SK-N-MC (cell line): ENCODE results near the gene CLSTN1.

Source experiments
- DNase-seq: peaks from one replicate; pipeline ENCODE4 v3.0.0-alpha.2; 2011; ENCODE audit warnings: low read depth, low spot score
- H3K27ac ChIP-seq: fragments of 200-600 bp; sonication (generic); 2 replicates; pipeline ENCODE4 v1.5.1; 2016; ENCODE audit warnings: mixed run types
- H3K36me3 ChIP-seq: fragments of 200-600 bp; sonication (generic); 2 replicates; pipeline ENCODE4 v1.6.1; 2017; ENCODE audit warnings: antibody characterized with exemption, low read length, mixed read lengths; ENCODE audit not compliant: insufficient read depth
- H3K4me3 ChIP-seq: fragments of 200-600 bp; sonication (generic); 2 replicates; pipeline ENCODE4 v1.5.1; 2016
- H3K9ac ChIP-seq: fragments of 200-600 bp; sonication (generic); 2 replicates; pipeline ENCODE4 v1.8.0; 2017; ENCODE audit warnings: mixed run types, mixed read lengths; ENCODE audit not compliant: insufficient read length
- H3K9me3 ChIP-seq: fragments of 200-600 bp; sonication (generic); 2 replicates; pipeline ENCODE4 v1.6.1; 2017; ENCODE audit warnings: low read depth, mild to moderate bottlenecking, antibody characterized with exemption, low read length, moderate library complexity, mixed read lengths
- EZH2 ChIP-seq: fragments of 200-600 bp; sonication (generic); IDR thresholded peaks from one replicate; pipeline ENCODE4 v1.6.1; 2017; ENCODE audit warnings: antibody characterized with exemption
- FOXP2 ChIP-seq: optimal IDR thresholded peaks from 2 replicates; pipeline ENCODE3; 2011; ENCODE audit warnings: mild to moderate bottlenecking, moderate library complexity; ENCODE audit not compliant: insufficient read depth; ENCODE audit errors: extremely low read length, control extremely low read depth
- POLR2AphosphoS5 ChIP-seq: IDR thresholded peaks from 2 replicates; pipeline ENCODE4 v1.6.1; 2012; ENCODE audit warnings: mild to moderate bottlenecking, low read depth, low read length, borderline replicate concordance

CLSTN1 gene

GRCh38 chr1:9823943-9824701 is at the start of gene CLSTN1:
TSS of gene CLSTN1 (minus strand) at chr1:9823965. CDS start at chr1:9823733, 232 bp downstream.
- Histone ChIP-seq H3K9ac (peak within 1 kb of the TSS; percentile 80), H3K4me3 (peak within 1 kb of the TSS; percentile 89), H3K36me3 (peaks cover 3% of the 10 kb centered on the region; the same call in 1 of the 2 replicates), H3K9me3 (no peaks in the 10 kb centered on the region), H3K27ac (no peak within 1 kb of the TSS)
- DNase-seq, result no peak
- peak; percentile 54 for TF ChIP-seq POLR2AphosphoS5
- no peak for TF ChIP-seq EZH2

GRCh38 chr1:9873385-9873784 is 49.6 kb upstream of the CLSTN1 start:
- Histone ChIP-seq H3K9me3 (no peaks in the 10 kb centered on the region), H3K4me3 (no peak overlapping the region), H3K27ac (no peak overlapping the region), H3K9ac (no peak overlapping the region), H3K36me3 (no peaks in the 10 kb centered on the region)
- no peak for TF ChIP-seq FOXP2
- no peak for TF ChIP-seq POLR2AphosphoS5
- no peak for DNase-seq

- Histone ChIP-seq H3K9ac (no peak overlapping the region), H3K36me3 (no peaks in the 10 kb centered on the region), H3K4me3 (no peak overlapping the region), H3K9me3 (no peaks in the 10 kb centered on the region), H3K27ac (no peak overlapping the region)
- no peak for DNase-seq
- TF ChIP-seq EZH2 (no peak), FOXP2 (no peak), POLR2AphosphoS5 (no peak)
Observed at GRCh38 chr1:9872430-9873165, 48.8 kb upstream of the CLSTN1 start.

- H3K9me3 ChIP-seq, result no peaks in the 10 kb centered on the region
- H3K4me3 ChIP-seq, result no peak overlapping the region
- H3K9ac ChIP-seq, result no peak overlapping the region
- no peak overlapping the region for H3K27ac ChIP-seq
- TF ChIP-seq EZH2, result no peak
- TF ChIP-seq POLR2AphosphoS5, result no peak
- TF ChIP-seq FOXP2, result no peak
- no peak for DNase-seq
- no peaks in the 10 kb centered on the region for H3K36me3 ChIP-seq
Observed at GRCh38 chr1:9871707-9872425, 48.1 kb upstream of the CLSTN1 start.

- TF ChIP-seq POLR2AphosphoS5, result no peak
- TF ChIP-seq EZH2, result no peak
- no peak for TF ChIP-seq FOXP2
- no peak overlapping the region for H3K4me3 ChIP-seq
- no peak overlapping the region for H3K9ac ChIP-seq
- no peak overlapping the region for H3K27ac ChIP-seq
- H3K36me3 ChIP-seq, result no peaks in the 10 kb centered on the region
- no peaks in the 10 kb centered on the region for H3K9me3 ChIP-seq
- no peak for DNase-seq
Observed at GRCh38 chr1:9871021-9871420, 47.3 kb upstream of the CLSTN1 start.

- H3K36me3 ChIP-seq, result no peaks in the 10 kb centered on the region
- DNase-seq, result no peak
- no peak overlapping the region for H3K4me3 ChIP-seq
- no peak for TF ChIP-seq FOXP2
- TF ChIP-seq POLR2AphosphoS5, result no peak
- no peak for TF ChIP-seq EZH2
- no peaks in the 10 kb centered on the region for H3K9me3 ChIP-seq
- no peak overlapping the region for H3K9ac ChIP-seq
- no peak overlapping the region for H3K27ac ChIP-seq
Observed at GRCh38 chr1:9870572-9870971, 46.8 kb upstream of the CLSTN1 start.

GRCh38 chr1:9869831-9870251 is 46.1 kb upstream of the CLSTN1 start:
- H3K9ac ChIP-seq, result no peak overlapping the region
- H3K4me3 ChIP-seq, result no peak overlapping the region
- no peak for TF ChIP-seq EZH2
- TF ChIP-seq POLR2AphosphoS5, result no peak
- TF ChIP-seq FOXP2, result no peak
- no peaks in the 10 kb centered on the region for H3K9me3 ChIP-seq
- DNase-seq, result no peak
- no peak overlapping the region for H3K27ac ChIP-seq
- H3K36me3 ChIP-seq, result no peaks in the 10 kb centered on the region

- H3K4me3 ChIP-seq, result no peak overlapping the region
- no peaks in the 10 kb centered on the region for H3K36me3 ChIP-seq
- H3K27ac ChIP-seq, result no peak overlapping the region
- H3K9me3 ChIP-seq, result no peaks in the 10 kb centered on the region
- no peak for DNase-seq
- TF ChIP-seq POLR2AphosphoS5, result no peak
- no peak for TF ChIP-seq EZH2
- no peak for TF ChIP-seq FOXP2
- no peak overlapping the region for H3K9ac ChIP-seq
Observed at GRCh38 chr1:9868244-9868590, 44.5 kb upstream of the CLSTN1 start.
